Heart right ventricle (tissue), 16 donors: ENCODE measurements around the gene NCMAP. TPM values are rescaled to one million over a fixed set of nuclear protein-coding genes. Genes with fewer than 3 reads are reported as not detected.

ENCODE experiments used
- ATAC-seq, 8 donors: fragments of 200-7000 bp; cut with Tn5 transposase; one replicate each; pipeline ENCODE4 v1.9.1; 2020; ENCODE audit warnings: mild to moderate bottlenecking in 8 of 8, moderate library complexity in 8 of 8, moderate number of reproducible peaks in 1 of 8
- DNase-seq, 2 donors: peaks; one replicate each; pipeline ENCODE4 v3.0.0-alpha.2; 2020
- H3K27ac ChIP-seq, 10 donors: fragments of 200-600 bp; sonication (generic) in 2 of 10; one replicate each; pipeline versions ENCODE4 v1.5.0 to v1.8.0; 2020 to 2022; ENCODE audit warnings: mild to moderate bottlenecking in 3 of 10
- H3K27me3 ChIP-seq, 7 donors: fragments of 200-600 bp; one replicate each; pipeline ENCODE4 v1.8.0; 2021 to 2022; ENCODE audit warnings: mild to moderate bottlenecking in 2 of 7
- H3K36me3 ChIP-seq, 9 donors: fragments of 200-600 bp; sonication (generic) in 1 of 9; one replicate each; pipeline versions ENCODE4 v1.5.0 to v1.8.0; 2020 to 2022; ENCODE audit warnings: mild to moderate bottlenecking in 2 of 9
- H3K4me1 ChIP-seq, 9 donors: fragments of 200-600 bp; sonication (generic) in 1 of 9; one replicate each; pipeline versions ENCODE4 v1.5.0 to v1.8.0; 2020 to 2022; ENCODE audit warnings: mild to moderate bottlenecking in 4 of 9
- H3K4me3 ChIP-seq, 10 donors: fragments of 200-600 bp; sonication (generic) in 2 of 10; one replicate each; pipeline versions ENCODE4 v1.5.0 to v1.8.0; 2020 to 2022; ENCODE audit warnings: mild to moderate bottlenecking in 7 of 10, moderate library complexity in 2 of 10
- H3K9me3 ChIP-seq, 11 donors: fragments of 200-600 bp in 10 of 11; sonication (generic) in 2 of 11; one replicate each; pipeline versions ENCODE4 v1.5.0 to v1.8.0; 2013 to 2022; ENCODE audit warnings: mild to moderate bottlenecking in 2 of 11, control low read depth in 1 of 11, moderate library complexity in 1 of 11
- CTCF ChIP-seq, 9 donors: fragments of 200-600 bp; sonication (generic) in 2 of 9; IDR thresholded peaks; one replicate each; pipeline versions ENCODE4 v1.5.0 to v1.8.0; 2021 to 2022; ENCODE audit warnings: antibody characterized with exemption in 9 of 9, mild to moderate bottlenecking in 5 of 9, moderate library complexity in 1 of 9
- WGBS, 2 donors: extraction: QIAGEN DNeasy Blood & Tissue Kit; methylation state at CpG; one replicate each; pipeline ENCODE4 v1.1.7; 2013; ENCODE audit warnings: inconsistent platforms in 1 of 2; 5-methylcytosine and 5-hydroxymethylcytosine counted together
- intact Hi-C, 10 donors: fragments of 100-400 bp; cut with DNase I; formaldehyde crosslinking; loops; one replicate each; pipeline versions ENCODE4 v1.11.1 to v1.14.2; 2022
- polyA plus RNA-seq, 2 donors: library from polyadenylated mRNA; stranded (reverse); fragments of 200-250 nt; gene quantifications; one replicate each; pipeline ENCODE4 v1.2.3, GENCODE V29; 2013
- total RNA-seq, 10 donors: library from RNA; stranded (reverse); fragmentation: NEBNext Ultra II Directional in 3 of 10; extraction: Animal tissue kit (Norgen Biotek cat#: 25700) in 3 of 10; gene quantifications; one replicate each; pipeline versions ENCODE4 v1.2.1 to v1.2.4, GENCODE V29; 2021 to 2023
- donor health status: Arrhythmogenic right ventricular cardiomyopathy.
- donor health status: ischemic (EF 13 %, LVEDD 7.1; RV severe dilation, severe dysfunction).
- donor health status: healthy with polysubstance abuse.
- donor health status: DM: no; HTN: yes; CAD: no.
- donor health status: DM: no; HTN: no; CAD: no.
- donor health status: ischemic (EF 25% LVEDD 6.9; RV normal size, moderate dysfunction).
- donor health status: ischemic (EF 25% LVEDD 5.7; RV mildly dilated, moderate dysfunction).
- donor health status: healthy.
- donor health status: DM: yes; HTN: yes; CAD: no.
- donor health status: Ischemic cardiomyopathy.
- donor health status: ischemic (EF 35%, LVEDD 5.7; RV mildly dilated, moderate dysfunction).
- donor health status: nonischemic (EF 11% LVEDD 7.7; RV severe dilation, severe dysfunction).
- donor health status: DM: yes; HTN: yes; CAD: no.
- donor health status: PGD.
- donor health status: ischemic (EF 29% LVEDD 5.4; RV normal size, mild dysfunction).
- donor health status: nonischemic (EF 23%, LVEDD 6.1; RV moderate dilation, normal function).

The NCMAP gene
- total and polyA plus RNA-seq, 12 donors, result 0.01 to 0.36 (median 0.10) TPM; not detected in 2

DNA sequence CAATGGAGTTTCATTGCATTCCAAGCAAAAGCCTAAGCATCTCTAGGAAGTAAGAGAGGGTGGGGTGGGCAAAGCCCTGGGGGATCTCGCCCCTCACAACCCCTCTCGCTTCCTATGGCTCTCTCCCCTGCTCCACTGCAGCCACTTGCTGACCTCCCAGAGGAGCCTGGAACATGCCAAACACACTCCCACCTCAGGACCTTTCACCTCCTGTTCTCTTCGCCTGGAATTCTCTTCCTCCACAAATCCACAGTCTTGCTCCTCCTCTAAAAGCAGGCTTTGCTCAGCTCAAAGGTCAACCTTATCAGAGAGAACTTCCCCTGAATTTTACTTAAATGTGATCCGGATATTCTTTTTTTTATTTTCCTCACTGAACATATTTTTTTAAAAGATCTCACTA is 66.3 kb downstream of the NCMAP start:
- peaks cover 0 to 27% (median 6%) of the 10 kb centered on the region in 7 donors for H3K27me3 ChIP-seq
- no peak for ATAC-seq
- 36 to 40% methylated on average over 4 of the region's 4 CpGs for WGBS, 2 donors

DNA sequence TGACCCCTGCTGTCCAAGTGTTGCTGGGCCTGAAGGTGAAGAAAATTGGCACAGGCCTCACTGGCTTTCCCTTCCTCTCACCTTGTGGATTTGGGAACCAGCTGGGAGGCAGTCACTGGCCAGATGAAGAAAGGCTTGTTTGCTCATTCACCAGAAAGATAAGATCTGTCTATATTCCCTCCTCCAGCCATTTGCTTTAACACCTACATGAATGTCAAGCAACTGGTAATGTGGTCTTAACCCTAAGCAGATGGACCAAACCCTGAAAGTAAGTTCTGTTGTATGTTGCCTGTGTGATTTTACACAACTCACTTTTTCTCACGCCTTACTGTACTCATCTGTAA is 76.9 kb downstream of the NCMAP start:
- no peak for DNase-seq
- H3K27me3 ChIP-seq, result peaks cover 0 to 37% (median 6%) of the 10 kb centered on the region in 7 donors
- intact Hi-C loops, result loop anchor here in 9 of 10 donors (2.0 to 10.0 kb wide), 6 partner anchors 88 to 436 kb away; partner anchors contain the start of genes NIPAL3 (in 6 of the 9) and STPG1 (in 6 of the 9)
- no peak for TF ChIP-seq CTCF (IDR thresholded peaks at IDR 0.05)
- 93 to 100% methylated on average over 1 of the region's 1 CpG for WGBS, 2 donors
- H3K9me3 ChIP-seq, result no peaks in the 10 kb centered on the region
- H3K27ac ChIP-seq, result no peak overlapping the region
- no peak overlapping the region for H3K4me3 ChIP-seq
- ATAC-seq, result no peak
- H3K4me1 ChIP-seq, result no peaks in the 10 kb centered on the region
- no peaks in the 10 kb centered on the region for H3K36me3 ChIP-seq

More for the DNA sequence above, 66.3 kb downstream of the NCMAP start:
- no peak overlapping the region for H3K27ac ChIP-seq
- intact Hi-C loops, result loop anchor here in 1 of 10 donors (10.0 kb wide), 2 partner anchors 67 to 417 kb away; partner anchors contain the start of gene NCMAP
- no peaks in the 10 kb centered on the region for H3K36me3 ChIP-seq
- no peak overlapping the region for H3K4me3 ChIP-seq
- DNase-seq, result no peak
- H3K4me1 ChIP-seq, result no peaks in the 10 kb centered on the region
- TF ChIP-seq CTCF (IDR thresholded peaks at IDR 0.05), result no peak
- no peaks in the 10 kb centered on the region for H3K9me3 ChIP-seq

- ATAC-seq (peak; percentile 48 to 81 (median 66)), DNase-seq (no peak)
- no peak overlapping the region for H3K4me3 ChIP-seq
- peaks cover 0 to 20% (median 0%) of the 10 kb centered on the region in 7 donors for H3K27me3 ChIP-seq
- TF ChIP-seq CTCF (IDR thresholded peaks at IDR 0.05), result peak; percentile 21 to 75 (median 63)
- H3K27ac ChIP-seq, result no peak overlapping the region
- H3K4me1 ChIP-seq, result peaks cover 0 to 3% (median 0%) of the 10 kb centered on the region in 9 donors
- no peaks in the 10 kb centered on the region for H3K36me3 ChIP-seq
- WGBS, 2 donors, result 17 to 21% methylated on average over 4 of the region's 4 CpGs
- intact Hi-C loops, result loop anchor here in 9 of 10 donors (1.0 to 10.0 kb wide), 12 partner anchors 91 to 1417 kb away; partner anchors contain the start of genes NIPAL3 (in 6 of the 9) and STPG1 (in 6 of the 9)
- H3K9me3 ChIP-seq, result no peaks in the 10 kb centered on the region
Measured at GRCh38 chr1:24635195-24635843, 79.4 kb downstream of the NCMAP start.

GRCh38 chr1:24636661-24637357 is 80.9 kb downstream of the NCMAP start:
- ATAC-seq (no peak), DNase-seq (no peak)
- Histone ChIP-seq H3K36me3 (no peaks in the 10 kb centered on the region), H3K4me3 (no peak overlapping the region), H3K9me3 (no peaks in the 10 kb centered on the region), H3K4me1 (peaks cover 0 to 14% (median 6%) of the 10 kb centered on the region in 9 donors), H3K27me3 (peaks cover 0 to 17% (median 0%) of the 10 kb centered on the region in 7 donors), H3K27ac (no peak overlapping the region)
- WGBS, 2 donors, result 56% methylated on average over 3 of the region's 3 CpGs
- intact Hi-C loops, result loop anchor here in 9 of 10 donors (5.0 to 10.0 kb wide), 8 partner anchors 92 to 1415 kb away; partner anchors contain the start of genes NIPAL3 (in 6 of the 9) and STPG1 (in 6 of the 9)
- TF ChIP-seq CTCF (IDR thresholded peaks at IDR 0.05), result no peak
